HG03571 (cell line): ENCODE results near the gene FNDC3B.

ENCODE experiments used
- ATAC-seq: cut with Tn5 transposase; IDR thresholded peaks from one replicate; pipeline ENCODE4 v1.9.1; 2021; ENCODE audit not compliant: unreplicated experiment

The FNDC3B gene

DNA sequence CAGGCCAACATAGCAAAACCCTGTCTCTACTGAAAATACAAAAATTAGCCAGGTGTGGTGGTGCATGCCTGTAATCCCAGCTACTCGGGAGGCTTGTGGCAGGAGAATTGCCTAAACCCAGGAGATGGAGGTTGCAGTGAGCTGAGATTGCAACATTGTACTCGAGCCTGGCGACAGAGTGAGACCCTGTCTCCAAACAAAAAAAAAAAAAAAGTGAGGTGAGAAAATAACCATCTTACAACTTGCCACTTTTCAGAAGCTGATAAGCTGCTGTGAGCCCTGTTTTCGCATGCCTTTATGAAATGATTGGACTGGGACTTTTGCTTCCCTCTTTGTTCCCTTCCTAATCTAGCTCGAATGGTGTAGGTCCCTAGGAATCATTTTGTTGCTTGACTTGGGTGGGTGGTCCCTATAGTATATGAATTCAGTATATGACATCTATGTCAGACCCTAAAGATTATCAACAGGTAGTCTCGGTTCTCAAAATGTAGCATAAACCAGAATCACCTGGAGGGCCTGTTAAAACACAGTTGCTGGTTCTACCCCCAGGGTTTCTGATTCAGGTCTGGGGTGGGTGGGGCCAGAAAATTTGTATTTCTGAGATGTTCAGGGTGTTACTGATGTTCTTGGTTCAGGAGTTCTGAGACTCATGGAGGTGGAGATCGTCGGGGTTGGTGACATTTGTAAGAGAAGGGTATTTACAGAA, 107.9 kb downstream of the FNDC3B start:
- ATAC-seq, result no peak

DNA sequence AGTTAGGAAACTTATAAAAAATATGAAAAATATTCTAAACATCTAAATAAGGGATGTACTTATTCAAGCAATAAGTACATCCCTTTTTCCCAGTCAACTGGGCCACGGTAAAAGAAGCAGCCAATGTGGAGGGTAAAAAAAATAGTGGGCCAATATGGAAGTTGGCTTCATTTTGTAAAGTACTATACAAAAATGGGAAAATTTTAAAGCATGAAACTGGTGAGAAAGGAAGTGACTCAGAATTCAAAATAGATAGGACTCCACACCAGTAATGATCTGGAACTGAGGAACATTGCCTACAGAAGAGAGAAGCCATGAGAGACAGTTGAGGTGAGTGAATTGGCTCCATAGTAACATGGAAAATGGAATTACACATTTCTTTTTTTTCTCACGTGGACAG, 108.9 kb downstream of the FNDC3B start:
- no peak for ATAC-seq

DNA sequence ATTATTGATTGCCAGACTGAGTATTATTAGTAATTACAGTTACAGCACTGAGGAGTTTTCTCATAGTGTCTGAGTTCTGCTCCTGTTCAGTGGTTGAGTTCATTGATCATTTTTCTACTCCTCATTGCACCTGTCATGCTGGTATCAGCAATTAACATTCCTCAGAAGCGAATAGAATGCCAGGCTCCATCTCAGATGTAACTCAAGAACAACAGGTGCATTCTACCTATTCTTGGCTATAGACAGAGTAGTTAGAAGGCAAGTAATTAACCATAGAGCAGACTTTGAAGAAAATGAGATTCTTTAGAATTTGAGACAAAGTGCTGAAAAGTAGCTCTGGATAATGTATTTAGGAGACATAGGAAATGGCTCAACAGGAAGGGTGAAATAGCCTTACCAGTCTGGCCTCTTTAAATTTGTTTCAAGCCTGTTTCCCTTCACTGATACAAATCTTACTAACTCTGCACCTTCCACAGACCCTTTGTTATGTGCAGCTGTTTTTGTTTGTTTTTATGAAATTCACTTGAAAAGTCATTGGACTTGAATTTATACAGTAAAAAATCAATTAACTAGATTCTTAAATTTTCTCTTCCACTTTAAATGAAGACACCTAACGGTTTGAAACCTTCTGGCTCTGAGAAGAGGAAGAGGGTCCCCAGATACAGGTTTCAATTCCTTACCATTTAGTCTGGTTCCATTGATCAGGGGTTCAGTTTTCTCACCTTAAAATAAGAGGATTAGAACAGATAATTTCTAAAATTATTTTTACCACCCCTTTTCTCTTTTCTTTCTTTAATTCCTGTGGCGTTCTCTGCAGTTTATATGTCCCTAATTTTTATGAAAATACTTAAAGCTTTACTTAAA, 109.6 kb downstream of the FNDC3B start:
- ATAC-seq, result no peak

GRCh38 chr3:172150268-172150667, 110.9 kb downstream of the FNDC3B start:
- ATAC-seq, result no peak

DNA sequence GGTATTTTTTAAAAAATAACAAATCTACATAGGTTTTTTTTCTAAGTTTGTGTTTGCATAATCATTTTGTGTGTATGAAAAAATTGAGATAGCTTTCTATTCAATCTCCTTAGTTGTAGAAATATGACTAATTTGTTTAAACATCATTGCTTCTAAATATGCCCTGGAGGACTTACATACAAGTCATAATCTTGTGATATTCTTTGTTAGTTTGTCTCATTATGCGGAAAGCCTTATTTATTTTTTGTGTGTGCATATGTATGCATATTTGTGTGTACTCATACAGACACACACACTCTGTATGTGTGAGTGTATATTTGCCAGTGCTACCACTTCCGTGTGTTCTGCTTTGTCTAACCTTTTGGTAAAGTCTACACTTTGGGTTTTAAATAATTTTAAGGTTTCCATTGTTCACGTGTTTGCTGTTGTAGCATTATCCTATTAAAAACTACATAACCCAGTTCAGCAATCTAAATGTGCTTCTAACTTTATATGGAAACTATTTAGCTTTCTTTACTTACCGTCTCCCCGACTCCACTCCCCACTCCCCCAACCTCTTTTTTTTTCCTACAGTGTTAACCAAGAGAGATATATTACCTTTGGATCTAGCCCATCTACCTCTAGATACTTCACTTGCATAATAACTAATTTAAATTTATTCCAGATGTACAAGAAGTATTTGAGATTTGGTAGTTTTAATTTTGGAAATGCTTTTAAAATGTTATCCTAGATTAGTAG, 111.7 kb downstream of the FNDC3B start:
- no peak for ATAC-seq

DNA sequence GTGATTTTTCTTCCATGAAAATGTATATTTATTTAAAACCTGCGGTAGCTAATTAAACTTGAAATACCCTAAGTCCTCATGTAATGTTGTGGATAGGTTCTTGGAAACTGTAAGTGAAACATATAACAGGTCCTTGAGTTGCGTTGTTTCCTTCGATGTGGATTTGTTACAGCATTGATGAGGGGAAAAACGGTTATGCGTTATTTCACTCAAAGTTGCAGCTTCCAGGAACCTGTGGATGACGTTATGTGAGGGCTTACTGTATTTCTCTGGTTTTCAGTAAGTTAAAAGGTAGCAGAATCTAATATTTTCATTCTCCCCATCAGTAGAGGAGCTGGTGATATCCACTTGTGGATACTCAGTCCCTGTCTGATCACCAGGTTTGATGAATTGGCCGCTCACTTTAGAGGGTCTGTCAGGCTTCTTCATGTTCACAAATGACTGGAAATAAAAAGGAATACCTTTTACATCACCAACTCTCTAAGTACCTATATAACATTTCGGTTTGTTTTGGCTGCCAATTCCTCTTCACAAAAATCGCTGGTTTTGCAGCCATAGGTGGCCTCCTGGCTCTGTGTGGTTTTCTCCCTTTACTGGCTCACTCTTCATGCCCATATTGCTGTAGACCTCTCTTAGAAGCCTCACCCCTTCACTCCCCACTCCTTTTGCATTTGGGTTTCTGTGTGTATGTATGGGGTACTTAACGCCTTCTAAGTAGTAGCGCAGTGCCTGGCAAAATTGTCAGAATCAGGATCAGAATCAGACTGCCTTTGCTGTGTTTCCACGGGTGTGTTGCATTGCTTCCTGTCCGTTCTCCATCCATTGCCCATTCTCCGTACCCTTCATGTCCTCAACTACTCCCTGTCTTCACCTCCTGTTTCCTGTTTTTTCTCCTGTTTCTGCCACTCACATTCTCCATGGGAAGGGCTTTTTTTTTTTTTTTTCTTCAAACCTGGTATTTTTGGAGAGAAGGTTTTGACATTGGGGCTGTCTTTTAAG, 112.6 kb downstream of the FNDC3B start:
- no peak for ATAC-seq

DNA sequence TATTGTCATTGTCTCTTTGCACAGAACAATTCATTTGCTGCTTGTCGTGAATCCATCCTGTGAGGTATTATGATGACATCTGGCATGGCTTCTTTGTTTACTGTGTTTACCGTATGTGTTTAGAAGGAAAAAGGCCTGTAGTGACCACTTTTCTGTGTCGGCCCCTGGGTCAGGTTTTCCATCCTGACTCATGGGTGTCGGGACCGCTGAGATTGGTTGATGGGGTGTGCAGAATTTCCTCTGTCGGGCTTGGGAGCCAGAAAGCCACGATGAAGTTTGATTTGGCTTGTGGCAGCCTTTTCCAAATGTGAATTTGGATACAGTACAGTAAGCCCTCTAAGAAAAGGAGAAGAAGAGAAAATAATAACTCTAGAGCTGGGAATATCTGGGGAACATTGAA, 113.5 kb downstream of the FNDC3B start:
- no peak for ATAC-seq

DNA sequence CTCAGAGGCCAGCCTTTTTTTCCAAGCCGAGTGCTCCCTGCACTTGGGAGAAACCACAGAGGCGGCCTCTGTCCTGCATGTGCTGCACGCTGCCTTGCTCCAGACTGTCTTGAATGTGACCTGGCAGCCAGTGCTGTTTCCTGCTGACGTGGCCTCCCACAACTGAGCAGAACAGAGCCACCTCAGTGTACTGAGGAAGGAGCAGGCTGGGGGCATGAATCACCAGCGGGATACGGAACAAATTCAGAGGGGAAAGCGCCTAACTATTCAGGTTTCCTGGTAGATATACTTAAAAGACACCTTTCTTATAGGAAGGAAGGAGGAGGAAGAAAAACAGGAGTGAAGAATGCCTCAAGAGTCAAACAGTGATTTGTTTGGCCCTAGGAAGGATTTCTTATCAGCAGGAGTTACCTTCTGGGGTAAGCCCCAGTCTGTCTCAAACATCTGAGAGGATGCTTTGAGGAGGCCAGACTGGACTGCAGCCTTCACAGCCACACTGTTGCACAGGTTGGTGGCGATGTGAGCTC, 114.0 kb downstream of the FNDC3B start:
- ATAC-seq, result peak; percentile 62

GRCh38 chr3:172154768-172155664, 115.6 kb downstream of the FNDC3B start:
- no peak for ATAC-seq

DNA sequence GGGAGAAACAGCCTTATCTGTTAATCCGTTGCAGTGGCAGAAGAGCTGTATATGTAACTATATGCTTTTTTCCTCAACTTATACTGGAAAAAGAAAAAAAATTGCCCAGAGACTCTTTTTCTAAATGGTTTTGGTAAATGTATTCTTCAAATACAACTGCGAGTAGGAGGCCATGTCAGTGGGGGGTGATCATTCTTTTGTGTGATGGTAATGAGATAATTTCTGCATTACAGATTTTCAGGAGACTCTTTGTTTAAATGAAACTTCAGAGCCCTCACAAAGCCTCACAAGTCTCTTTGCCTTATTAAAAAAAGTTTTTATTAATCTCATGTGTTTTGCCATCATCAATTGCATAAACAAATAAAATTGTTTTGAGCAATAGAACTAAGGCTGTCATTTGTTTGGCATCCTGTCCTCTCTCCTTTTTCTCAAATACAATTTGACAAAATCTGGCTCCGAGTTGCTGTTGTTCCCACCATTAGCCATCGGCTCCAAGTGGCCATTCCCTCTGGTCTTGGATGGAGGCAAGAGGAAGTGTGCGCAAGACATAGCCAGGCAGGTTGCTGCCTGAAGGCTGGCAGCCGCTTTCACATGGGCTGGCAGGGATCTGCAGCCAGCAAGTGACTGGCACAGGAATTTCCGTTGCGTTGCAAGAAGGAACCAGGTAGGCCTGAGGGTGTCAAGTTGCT, 116.7 kb downstream of the FNDC3B start:
- ATAC-seq, result no peak

GRCh38 chr3:172156586-172156955, 117.2 kb downstream of the FNDC3B start:
- ATAC-seq, result no peak

GRCh38 chr3:172157564-172158258, 118.3 kb downstream of the FNDC3B start:
- no peak for ATAC-seq

DNA sequence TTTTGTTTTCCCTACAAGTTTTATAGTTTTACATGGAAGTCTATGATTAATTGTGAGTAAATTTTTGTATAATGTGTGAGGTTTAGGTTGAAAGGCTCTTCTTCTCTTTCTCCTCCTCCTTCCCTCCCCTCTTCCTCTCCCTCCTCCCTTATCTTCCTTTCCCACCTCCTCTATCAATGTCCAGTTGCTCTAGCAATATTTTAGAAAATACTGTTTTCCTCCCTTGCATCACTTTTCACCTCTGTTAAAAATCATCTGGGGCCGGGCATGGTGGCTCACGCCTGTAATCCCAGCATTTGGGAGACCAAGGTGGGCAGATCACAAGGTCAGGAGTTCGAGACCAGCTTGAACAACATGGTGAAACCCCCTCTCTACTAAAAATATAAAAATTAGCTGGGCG, 119.4 kb downstream of the FNDC3B start:
- ATAC-seq, result no peak

- ATAC-seq, result no peak
Observed at GRCh38 chr3:172159376-172159775, 120.0 kb downstream of the FNDC3B start.

DNA sequence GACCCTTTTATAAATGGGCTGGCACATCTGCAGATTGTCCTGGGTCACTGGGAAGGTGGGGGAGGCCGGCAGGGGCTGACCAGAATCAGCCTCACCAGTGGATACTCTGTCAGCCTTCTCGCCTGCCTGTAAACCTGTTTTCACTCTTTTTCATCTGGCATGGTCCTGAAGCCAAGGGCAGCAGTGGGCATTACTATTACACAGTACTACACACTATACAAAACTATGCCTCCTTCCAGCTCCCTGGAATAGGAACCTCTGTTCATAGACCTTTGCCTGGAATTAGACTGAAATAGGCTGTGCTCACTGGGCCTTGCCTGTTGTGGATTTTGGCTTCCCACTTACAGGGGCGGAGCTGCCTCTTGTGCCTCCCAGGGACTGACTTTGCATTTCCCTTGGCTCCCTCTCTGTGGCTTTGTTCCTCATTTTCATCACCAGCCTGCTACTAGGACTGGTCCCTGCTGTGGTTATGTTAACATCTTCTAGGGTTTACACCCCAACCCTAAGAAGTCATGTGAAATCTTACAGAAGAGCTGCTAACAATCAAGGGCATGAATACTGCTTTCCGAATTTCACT, 120.7 kb downstream of the FNDC3B start:
- ATAC-seq, result no peak

- no peak for ATAC-seq
Observed at GRCh38 chr3:172161133-172161789, 121.9 kb downstream of the FNDC3B start.

GRCh38 chr3:172161959-172162358, 122.6 kb downstream of the FNDC3B start:
- no peak for ATAC-seq
